ENCODE measurements around the gene UBE2G2.
A peak's percentile ranks its signal among the peaks of the same experiment; 100 is the strongest.

- TF ChIP-seq CTCF (IDR thresholded peaks at IDR 0.05) (no peak), POLR2A (IDR thresholded peaks at IDR 0.05) (no peak), POLR2AphosphoS5 (IDR thresholded peaks at IDR 0.05) (peak; percentile 71)
Measured at GRCh38 chr21:44736291-44737004, 65.2 kb downstream of the UBE2G2 start.

Data from prostate gland (tissue), 2 donors.